GM12801 (cell line): Measurements from ENCODE around the gene HPN.

ENCODE experiments used
- TF ChIP-seq, protein P1 (sequence below): IDR thresholded peaks from one replicate; pipeline ENCODE4 v1.5.1; 2011; ENCODE audit warnings: control low read depth; ENCODE audit not compliant: insufficient read length; ENCODE audit errors: extremely low read depth

HPN gene

DNA sequence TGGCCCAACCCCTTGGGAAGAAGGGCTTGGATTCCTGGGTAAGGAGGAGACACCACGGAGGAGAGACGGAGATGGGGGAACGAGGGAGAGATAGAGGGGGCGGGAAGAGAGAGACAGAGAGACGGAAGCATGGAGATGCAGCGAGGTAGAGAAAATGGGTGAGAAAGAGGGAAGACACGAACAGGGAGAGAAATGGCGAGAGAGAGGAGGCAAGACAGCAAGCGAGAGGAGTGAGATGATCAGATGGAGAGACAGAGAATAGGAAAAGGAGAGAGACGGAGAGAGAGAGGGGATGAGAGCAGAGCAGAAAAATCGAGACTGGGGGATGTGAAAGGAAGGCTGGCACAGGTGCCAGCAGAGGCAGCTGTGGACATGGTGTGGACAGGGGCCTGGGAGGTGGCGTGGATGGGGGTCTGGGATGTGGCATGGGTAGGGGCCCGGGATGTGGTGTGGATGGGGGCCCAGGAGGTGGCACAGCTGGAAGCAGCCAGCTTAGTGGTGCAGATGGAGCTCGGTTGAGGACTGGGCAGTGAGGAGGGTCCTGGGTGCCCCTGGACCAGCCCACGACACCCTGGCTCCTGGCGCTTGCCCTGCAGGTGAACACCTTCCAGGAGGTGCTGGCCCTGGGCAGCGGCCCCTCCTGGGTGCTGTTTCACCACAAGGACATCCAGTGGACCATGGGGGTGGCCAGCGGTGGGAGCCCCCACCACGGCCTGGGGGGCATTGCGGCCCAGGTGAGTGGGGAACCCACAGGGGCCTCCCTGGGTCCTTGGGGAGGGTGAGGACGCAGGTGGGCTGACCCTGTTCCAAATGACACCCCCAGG is 33.9 kb downstream of the HPN start:
- TF ChIP-seq, protein P1, sequence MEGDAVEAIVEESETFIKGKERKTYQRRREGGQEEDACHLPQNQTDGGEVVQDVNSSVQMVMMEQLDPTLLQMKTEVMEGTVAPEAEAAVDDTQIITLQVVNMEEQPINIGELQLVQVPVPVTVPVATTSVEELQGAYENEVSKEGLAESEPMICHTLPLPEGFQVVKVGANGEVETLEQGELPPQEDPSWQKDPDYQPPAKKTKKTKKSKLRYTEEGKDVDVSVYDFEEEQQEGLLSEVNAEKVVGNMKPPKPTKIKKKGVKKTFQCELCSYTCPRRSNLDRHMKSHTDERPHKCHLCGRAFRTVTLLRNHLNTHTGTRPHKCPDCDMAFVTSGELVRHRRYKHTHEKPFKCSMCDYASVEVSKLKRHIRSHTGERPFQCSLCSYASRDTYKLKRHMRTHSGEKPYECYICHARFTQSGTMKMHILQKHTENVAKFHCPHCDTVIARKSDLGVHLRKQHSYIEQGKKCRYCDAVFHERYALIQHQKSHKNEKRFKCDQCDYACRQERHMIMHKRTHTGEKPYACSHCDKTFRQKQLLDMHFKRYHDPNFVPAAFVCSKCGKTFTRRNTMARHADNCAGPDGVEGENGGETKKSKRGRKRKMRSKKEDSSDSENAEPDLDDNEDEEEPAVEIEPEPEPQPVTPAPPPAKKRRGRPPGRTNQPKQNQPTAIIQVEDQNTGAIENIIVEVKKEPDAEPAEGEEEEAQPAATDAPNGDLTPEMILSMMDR: no peak

DNA sequence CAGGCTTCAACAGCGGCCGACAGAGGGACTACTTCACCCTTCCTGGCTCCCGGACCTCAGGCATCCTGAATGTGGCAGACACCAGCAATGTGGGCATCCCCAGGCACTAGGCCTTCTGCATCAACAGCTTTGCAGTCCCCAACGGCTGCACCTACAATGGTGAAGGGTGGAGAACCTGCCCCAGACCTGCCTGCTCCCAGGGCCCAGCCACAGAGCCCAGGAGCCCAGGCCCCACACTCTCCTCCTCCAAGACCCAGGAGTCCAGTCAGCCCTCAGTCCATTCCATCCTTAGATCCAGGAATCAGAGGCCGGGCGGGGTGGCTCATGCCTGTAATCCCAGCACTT is 34.5 kb downstream of the HPN start:
- TF ChIP-seq, protein P1: no peak

DNA sequence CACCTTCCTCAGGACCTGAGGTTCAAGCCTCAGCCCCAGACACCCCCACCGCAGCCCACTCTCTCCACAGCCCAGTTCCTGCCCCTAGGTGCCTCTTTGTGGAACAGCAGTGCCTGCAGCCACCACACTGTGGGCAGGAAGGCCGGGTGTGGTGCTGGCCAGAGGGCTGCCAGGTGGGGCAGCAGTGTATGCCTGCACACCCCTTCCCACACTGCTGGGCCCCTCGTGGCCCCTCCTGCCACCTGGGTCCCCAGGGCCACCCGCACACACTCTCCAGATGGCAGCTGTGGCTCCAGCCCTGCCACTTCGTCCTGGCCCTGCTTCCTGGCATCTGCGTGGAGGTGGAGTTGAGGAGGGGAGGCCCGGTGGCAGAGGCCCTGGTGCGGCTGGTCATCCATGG is 35.1 kb downstream of the HPN start:
- TF ChIP-seq, protein P1: no peak

DNA sequence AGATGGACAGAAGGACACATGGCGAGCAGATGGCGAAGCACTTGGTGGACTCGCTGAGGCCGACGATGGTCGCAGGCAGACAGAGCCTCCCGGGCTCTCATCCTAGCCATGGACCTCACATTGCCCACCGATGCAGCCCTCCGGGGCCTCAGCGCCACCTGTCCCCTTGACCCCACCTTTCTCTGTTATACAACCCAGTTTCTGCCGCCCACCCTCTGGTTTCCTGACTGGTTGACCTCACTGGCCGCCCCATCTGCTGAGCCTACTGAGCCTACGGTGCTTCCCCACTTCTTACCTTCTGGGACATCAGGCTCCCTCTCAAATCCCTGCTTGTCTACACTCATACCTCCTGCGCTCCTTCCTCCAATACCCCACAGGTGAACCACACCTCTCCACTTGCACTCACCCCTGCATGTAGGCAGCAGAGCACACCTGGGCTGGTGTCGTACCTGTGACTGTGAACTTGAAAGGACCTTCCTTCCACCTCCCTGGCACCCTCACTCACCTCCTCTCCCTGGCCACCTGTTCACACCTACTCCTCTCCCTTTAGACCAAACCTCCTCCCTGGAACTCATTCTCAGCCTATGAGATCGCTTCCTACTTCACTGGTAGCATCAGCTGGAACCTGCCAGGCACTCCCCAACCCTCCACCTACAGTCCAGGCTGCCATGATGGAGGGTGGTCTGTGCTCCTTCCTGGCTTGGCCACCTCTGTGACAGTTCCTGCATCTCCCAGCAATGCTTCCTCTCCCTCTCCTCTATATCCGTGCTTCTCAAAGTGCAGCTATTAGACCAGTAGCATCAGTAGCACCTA is 36.1 kb downstream of the HPN start:
- TF ChIP-seq, protein P1: no peak

DNA sequence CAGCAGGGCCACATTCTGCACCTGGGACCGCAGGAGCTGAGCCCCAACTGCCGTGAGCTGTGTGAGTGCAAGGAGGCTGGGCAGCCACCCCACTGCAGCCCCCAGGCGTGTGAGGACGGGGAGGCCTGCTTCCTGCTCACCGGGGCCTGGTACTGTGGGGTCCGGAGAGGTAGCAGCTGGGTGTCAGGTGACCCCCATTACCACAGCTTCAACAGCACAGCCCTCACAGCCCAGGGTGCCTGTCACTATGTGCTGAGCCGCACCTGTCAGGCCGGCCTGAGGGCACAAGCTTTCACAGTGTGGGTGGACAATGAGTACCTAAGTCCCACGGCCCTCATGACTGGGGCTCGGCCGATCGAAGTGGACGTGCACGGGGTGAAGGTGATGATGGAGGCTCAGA is 38.3 kb downstream of the HPN start:
- TF ChIP-seq, protein P1: no peak

DNA sequence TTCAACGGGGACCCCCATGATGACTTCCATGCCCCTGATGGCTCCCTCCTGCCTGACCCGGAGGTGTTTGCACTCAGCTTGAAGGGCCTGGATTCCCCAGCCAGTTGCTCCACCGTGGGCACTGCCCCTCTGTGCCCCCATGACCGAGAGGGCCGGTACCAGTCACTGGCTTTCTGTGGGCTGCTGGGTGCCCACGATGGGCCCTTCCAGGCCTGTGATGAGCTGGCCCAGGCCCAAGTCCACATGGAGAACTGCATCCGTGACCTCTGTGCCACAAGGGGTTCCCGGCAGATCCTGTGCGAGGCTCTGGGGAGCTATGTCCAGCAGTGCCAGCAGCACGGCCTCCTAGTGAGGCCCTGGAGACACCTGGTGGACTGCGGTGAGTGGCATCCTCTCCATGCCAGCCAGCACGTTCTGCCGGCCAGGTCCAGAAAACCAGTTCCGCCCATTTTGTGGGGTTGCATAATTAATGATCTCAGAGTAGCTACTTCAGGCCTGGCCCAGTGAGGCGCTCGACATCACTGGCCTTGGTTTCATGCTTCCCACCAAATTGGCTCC is 39.2 kb downstream of the HPN start:
- TF ChIP-seq, protein P1: no peak

DNA sequence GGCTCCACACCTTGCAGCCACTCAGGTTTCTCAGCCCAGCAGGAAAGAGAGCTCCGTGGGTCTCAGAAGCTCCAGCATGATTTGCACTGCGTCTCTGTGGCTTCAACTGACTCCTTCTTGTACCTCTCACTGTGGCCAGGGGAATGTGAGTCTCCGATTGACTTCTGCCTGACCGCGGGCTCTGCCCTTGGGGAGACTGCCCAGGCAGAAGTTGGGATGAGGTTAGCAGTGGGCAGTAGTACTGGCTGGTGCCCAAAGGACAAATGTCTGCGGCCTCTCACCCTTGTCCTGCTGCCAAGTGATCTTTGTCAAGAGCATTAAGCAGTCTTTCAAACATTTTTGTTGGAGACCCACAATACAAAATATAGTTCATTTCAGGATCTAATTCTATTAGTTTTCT is 39.7 kb downstream of the HPN start:
- TF ChIP-seq, protein P1: no peak
